Epithelial cell of proximal tubule (primary cell): Measurements from ENCODE around the gene FAM131B. TPM values are rescaled to one million over a fixed set of nuclear protein-coding genes. Genes with fewer than 3 reads are reported as not detected.

Experiments used
- DNase-seq: peaks from one replicate; pipeline ENCODE4 v3.0.0-alpha.2; 2011; ENCODE audit warnings: low read depth
- H3K4me3 ChIP-seq: 2 replicates; pipeline ENCODE4 v1.5.1; 2011; ENCODE audit warnings: low read depth, mild to moderate bottlenecking, low read length
- total RNA-seq: library from RNA; depleted of rRNA; stranded (reverse); fragments of >200 nt; gene quantifications from 2 replicates; pipeline ENCODE4 v1.2.3, GENCODE V29; 2015
- TF ChIP-seq, protein P1 (sequence below): conservative IDR thresholded peaks from 2 replicates; pipeline ENCODE4 v1.5.1; 2012; ENCODE audit warnings: low read depth, mild to moderate bottlenecking, low read length

The FAM131B gene
- total RNA-seq, 1 donor from 2014 or later = 1.5 TPM

DNA sequence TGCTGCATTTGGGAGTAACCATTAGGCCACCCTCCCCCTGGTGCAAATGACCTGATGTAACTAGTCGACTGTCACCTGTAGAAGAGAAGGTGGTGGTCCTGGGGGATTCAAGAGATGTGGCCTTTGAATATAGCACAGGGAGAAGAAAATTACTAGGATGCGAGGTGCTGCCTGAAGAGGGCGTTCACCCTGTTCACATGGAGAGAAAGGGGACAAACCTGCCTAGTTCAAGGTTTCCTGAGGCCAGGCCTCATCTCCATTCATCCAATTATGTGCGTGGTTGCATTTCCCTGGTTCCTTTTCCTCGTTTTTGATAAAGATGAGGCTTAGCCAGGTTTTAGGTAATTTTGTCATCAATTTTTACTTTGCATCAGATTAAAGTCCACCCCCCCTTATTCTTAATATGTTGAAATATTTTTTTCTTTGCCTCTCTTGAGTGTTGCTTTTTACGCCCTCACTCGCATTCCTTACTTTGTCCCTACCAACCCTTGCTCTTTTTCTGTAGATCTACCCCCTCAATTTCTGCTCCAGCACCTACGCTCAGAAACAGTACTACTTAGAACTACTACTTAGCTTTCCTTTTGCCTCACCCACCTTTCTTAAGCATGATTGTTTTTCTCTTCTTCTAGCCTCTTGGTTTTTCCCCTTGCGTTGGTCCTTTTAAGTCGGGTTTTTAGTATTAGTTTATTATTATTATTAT is 32.9 kb downstream of the FAM131B start:
- TF ChIP-seq, protein P1, sequence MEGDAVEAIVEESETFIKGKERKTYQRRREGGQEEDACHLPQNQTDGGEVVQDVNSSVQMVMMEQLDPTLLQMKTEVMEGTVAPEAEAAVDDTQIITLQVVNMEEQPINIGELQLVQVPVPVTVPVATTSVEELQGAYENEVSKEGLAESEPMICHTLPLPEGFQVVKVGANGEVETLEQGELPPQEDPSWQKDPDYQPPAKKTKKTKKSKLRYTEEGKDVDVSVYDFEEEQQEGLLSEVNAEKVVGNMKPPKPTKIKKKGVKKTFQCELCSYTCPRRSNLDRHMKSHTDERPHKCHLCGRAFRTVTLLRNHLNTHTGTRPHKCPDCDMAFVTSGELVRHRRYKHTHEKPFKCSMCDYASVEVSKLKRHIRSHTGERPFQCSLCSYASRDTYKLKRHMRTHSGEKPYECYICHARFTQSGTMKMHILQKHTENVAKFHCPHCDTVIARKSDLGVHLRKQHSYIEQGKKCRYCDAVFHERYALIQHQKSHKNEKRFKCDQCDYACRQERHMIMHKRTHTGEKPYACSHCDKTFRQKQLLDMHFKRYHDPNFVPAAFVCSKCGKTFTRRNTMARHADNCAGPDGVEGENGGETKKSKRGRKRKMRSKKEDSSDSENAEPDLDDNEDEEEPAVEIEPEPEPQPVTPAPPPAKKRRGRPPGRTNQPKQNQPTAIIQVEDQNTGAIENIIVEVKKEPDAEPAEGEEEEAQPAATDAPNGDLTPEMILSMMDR = no peak
- no peak overlapping the region for H3K4me3 ChIP-seq
- no peak for DNase-seq

DNA sequence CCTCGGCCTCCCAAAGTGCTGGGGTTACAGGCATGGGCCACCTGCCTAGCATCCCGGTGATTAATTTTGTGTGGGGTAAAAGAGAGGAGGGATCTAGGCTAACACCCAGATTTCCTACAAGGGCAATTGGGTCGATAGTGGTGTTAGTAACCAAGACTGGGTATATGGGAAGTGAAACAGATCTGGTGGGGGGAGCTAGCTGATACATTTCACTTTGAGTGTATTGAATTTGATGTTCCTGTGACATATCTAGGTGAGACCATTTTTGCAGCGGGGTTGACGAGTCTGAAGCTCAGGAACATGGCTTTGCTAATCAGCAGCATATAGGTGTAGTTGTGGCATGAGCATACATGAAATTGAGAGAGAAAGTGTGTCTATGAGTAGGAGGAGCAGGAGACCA is 34.6 kb downstream of the FAM131B start:
- H3K4me3 ChIP-seq = no peak overlapping the region
- TF ChIP-seq, protein P1 = no peak
- no peak for DNase-seq

DNA sequence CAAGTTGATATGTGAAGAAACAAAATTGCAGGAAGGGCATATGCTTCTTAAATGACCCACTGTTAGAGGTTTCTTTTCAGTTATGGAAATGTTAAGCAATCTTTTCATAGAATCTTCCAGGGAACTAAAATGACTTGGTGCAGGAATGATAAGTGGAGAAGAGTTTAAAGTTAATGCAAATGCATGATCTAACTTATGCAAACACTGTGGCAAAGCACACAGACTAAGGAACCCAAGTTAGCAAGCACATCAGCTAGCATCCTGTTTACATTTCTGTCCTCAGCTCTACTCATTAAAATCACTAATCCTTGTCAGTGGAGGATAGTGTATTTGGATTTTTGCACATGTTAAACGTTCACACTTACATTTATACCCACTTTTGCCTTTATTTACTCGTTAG is 37.3 kb downstream of the FAM131B start:
- DNase-seq = no peak
- no peak overlapping the region for H3K4me3 ChIP-seq
- TF ChIP-seq, protein P1 = no peak

DNA sequence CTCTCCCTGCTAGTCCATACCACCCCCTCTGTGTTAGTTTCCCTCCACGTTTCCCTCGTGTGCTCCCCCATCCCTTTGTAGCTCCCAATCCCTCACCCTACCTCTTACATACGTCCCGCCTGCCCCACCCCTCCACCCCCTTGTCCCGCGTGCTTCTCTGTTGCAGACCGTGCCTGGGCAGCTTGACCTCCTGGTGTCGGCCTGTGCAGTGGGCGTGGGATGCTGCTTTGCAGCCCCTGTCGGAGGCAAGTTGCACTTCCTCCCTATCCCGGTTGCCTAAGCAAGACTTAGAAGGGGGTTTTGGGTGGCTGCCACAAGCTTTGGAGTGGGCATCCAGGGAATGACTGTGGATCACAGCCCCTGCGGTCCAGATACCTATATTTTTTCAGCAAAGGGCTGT is 38.9 kb downstream of the FAM131B start:
- no peak for DNase-seq
- TF ChIP-seq, protein P1 = no peak
- H3K4me3 ChIP-seq = no peak overlapping the region

DNA sequence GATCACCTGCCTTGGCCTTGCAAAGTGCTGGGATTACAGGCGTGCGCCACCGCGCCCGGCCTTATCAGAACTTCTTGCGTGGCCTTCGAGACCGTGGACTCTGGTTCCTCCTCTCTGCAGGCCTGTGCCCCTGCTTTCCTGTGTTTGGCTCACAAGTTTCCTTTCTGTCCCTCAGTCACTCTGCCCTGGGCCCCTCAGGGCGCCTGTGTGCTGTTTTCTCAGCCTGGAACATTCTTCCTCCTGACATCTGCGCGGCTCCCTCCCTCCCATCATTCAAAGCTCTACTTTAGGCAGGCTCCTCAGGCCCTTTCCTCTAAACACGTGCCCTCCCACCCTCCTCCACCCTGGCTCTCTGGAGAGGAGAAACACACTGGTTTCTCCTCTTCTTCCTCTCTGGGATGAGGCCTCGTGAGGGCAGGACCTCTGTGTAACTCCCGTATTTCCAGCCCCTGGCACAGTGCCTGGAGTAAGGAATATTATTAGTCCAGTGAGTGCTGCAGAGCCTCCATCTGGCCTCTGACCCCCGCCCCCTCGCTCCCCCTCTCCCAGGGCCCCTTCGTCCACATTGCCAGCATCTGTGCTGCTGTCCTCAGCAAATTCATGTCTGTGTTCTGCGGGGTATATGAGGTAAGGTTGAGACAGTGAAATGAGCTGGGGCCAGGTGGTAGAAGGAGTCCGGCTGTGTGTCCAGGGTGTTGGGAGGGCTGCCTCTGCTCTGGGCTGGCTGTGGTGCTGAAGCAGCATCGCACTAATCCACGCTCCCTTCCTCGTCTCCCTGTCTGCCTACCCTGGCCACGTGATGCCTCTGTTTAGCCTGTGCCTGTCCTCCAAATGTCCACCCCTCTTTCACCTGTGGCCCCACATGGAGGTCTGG is 39.5 kb downstream of the FAM131B start:
- TF ChIP-seq, protein P1 = no peak
- DNase-seq = no peak
- no peak overlapping the region for H3K4me3 ChIP-seq

DNA sequence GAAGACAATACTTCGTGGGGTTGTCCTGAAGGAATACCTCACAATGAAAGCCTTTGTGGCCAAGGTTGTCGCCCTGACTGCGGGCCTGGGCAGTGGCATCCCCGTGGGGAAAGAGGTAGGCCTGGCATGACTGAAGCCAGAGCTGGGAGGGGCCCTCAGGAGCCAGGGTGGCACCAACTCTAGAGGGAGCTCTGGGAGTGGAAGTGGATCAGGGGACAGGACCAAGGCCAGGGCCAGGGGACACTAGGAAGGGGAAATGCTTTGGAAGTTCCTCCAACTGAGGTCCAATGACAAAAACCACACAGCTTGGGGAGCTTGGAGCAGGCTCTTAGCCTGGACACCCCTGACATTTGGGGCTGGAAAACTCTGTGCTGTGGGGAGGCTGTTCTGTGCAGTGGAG is 40.8 kb downstream of the FAM131B start:
- TF ChIP-seq, protein P1 = peak; percentile 57
- DNase-seq = no peak
- no peak overlapping the region for H3K4me3 ChIP-seq
